HEK293 (cell line): ENCODE results near the gene MFSD11.

Source experiments
- EGR2 ChIP-seq: fragments of 450-650 bp; formaldehyde crosslinking; IDR thresholded peaks from 2 replicates; pipeline ENCODE4 v1.5.1; 2016; ENCODE audit warnings: low read depth, missing biosample characterization, missing genetic modification characterization
- GLI4 ChIP-seq: fragments of 450-650 bp; formaldehyde crosslinking; IDR thresholded peaks from 2 replicates; pipeline ENCODE4 v1.5.1; 2016; ENCODE audit warnings: missing biosample characterization, missing genetic modification characterization
- KLF8 ChIP-seq: fragments of 450-650 bp; formaldehyde crosslinking; IDR thresholded peaks from 2 replicates; pipeline ENCODE4 v1.5.1; 2016; ENCODE audit warnings: missing biosample characterization, missing genetic modification characterization
- KLF9 ChIP-seq: fragments of 450-650 bp; formaldehyde crosslinking; IDR thresholded peaks from 2 replicates; pipeline ENCODE4 v1.5.1; 2016; ENCODE audit warnings: missing biosample characterization, missing genetic modification characterization, low read depth
- OVOL3 ChIP-seq: fragments of 450-650 bp; formaldehyde crosslinking; IDR thresholded peaks from 2 replicates; pipeline ENCODE4 v1.5.1; 2016; ENCODE audit warnings: missing biosample characterization, missing genetic modification characterization
- SALL2 ChIP-seq: fragments of 450-650 bp; formaldehyde crosslinking; IDR thresholded peaks from 2 replicates; pipeline ENCODE4 v1.5.0; 2017; ENCODE audit warnings: missing biosample characterization, mild to moderate bottlenecking, missing genetic modification characterization, borderline replicate concordance
- SP2 ChIP-seq: fragments of 450-650 bp; formaldehyde crosslinking; IDR thresholded peaks from 2 replicates; pipeline ENCODE4 v1.5.1; 2016; ENCODE audit warnings: missing biosample characterization, missing genetic modification characterization
- SP3 ChIP-seq: fragments of 450-650 bp; formaldehyde crosslinking; IDR thresholded peaks from 2 replicates; pipeline ENCODE4 v1.5.1; 2016; ENCODE audit warnings: missing biosample characterization, missing genetic modification characterization
- YY1 ChIP-seq: fragments of 450-650 bp; formaldehyde crosslinking; IDR thresholded peaks from 2 replicates; pipeline ENCODE4 v1.5.1; 2018; ENCODE audit warnings: missing biosample characterization, missing genetic modification characterization
- YY2 ChIP-seq: fragments of 450-650 bp; formaldehyde crosslinking; IDR thresholded peaks from 2 replicates; pipeline ENCODE4 v1.5.1; 2016; ENCODE audit warnings: missing biosample characterization, missing genetic modification characterization
- ZFP37 ChIP-seq: fragments of 450-650 bp; formaldehyde crosslinking; IDR thresholded peaks from 2 replicates; pipeline ENCODE4 v1.5.1; 2016; ENCODE audit warnings: missing biosample characterization, missing genetic modification characterization
- ZFP69B ChIP-seq: fragments of 450-650 bp; formaldehyde crosslinking; IDR thresholded peaks from 2 replicates; pipeline ENCODE4 v1.5.1; 2016; ENCODE audit warnings: missing biosample characterization, missing genetic modification characterization
- ZNF114 ChIP-seq: fragments of 450-650 bp; formaldehyde crosslinking; IDR thresholded peaks from 2 replicates; pipeline ENCODE4 v1.5.0; 2017; ENCODE audit warnings: missing biosample characterization, missing genetic modification characterization
- ZNF16 ChIP-seq: fragments of 450-650 bp; formaldehyde crosslinking; IDR thresholded peaks from 2 replicates; pipeline ENCODE4 v1.5.1; 2016; ENCODE audit warnings: low read depth, missing biosample characterization, missing genetic modification characterization
- ZNF23 ChIP-seq: fragments of 450-650 bp; formaldehyde crosslinking; IDR thresholded peaks from 2 replicates; pipeline ENCODE4 v1.5.1; 2016; ENCODE audit warnings: missing biosample characterization, missing genetic modification characterization, borderline replicate concordance
- ZNF341 ChIP-seq: fragments of 450-650 bp; formaldehyde crosslinking; IDR thresholded peaks from 2 replicates; pipeline ENCODE4; 2016; ENCODE audit warnings: low read depth, missing biosample characterization, missing genetic modification characterization
- ZNF394 ChIP-seq: fragments of 450-650 bp; formaldehyde crosslinking; IDR thresholded peaks from 2 replicates; pipeline ENCODE4 v1.5.1; 2016; ENCODE audit warnings: missing biosample characterization, missing genetic modification characterization, mild to moderate bottlenecking, moderate library complexity, borderline replicate concordance
- ZNF416 ChIP-seq: fragments of 450-650 bp; formaldehyde crosslinking; IDR thresholded peaks from 2 replicates; pipeline ENCODE4 v1.5.1; 2016; ENCODE audit warnings: missing biosample characterization, missing genetic modification characterization
- ZNF558 ChIP-seq: fragments of 450-650 bp; formaldehyde crosslinking; IDR thresholded peaks from 2 replicates; pipeline ENCODE4 v1.5.1; 2016; ENCODE audit warnings: missing biosample characterization, missing genetic modification characterization
- ZNF600 ChIP-seq: fragments of 450-650 bp; formaldehyde crosslinking; IDR thresholded peaks from 2 replicates; pipeline ENCODE4 v1.5.1; 2016; ENCODE audit warnings: missing biosample characterization, missing genetic modification characterization
- ZNF610 ChIP-seq: fragments of 450-650 bp; formaldehyde crosslinking; IDR thresholded peaks from 2 replicates; pipeline ENCODE4 v1.5.1; 2016; ENCODE audit warnings: missing biosample characterization, missing genetic modification characterization, borderline replicate concordance
- ZNF623 ChIP-seq: fragments of 450-650 bp; formaldehyde crosslinking; IDR thresholded peaks from 2 replicates; pipeline ENCODE4 v1.5.1; 2016; ENCODE audit warnings: missing biosample characterization, missing genetic modification characterization
- ZNF660 ChIP-seq: fragments of 450-650 bp; IDR thresholded peaks from 2 replicates; pipeline ENCODE4 v1.5.1; 2018; ENCODE audit warnings: missing biosample characterization, mild to moderate bottlenecking, missing genetic modification characterization
- ZNF664 ChIP-seq: fragments of 450-650 bp; formaldehyde crosslinking; IDR thresholded peaks from 2 replicates; pipeline ENCODE4 v1.5.1; 2016; ENCODE audit warnings: missing biosample characterization, missing genetic modification characterization
- ZNF677 ChIP-seq: fragments of 450-650 bp; IDR thresholded peaks from 2 replicates; pipeline ENCODE4 v1.5.0; 2018; ENCODE audit warnings: missing biosample characterization, mild to moderate bottlenecking, missing genetic modification characterization, moderate library complexity
- ZNF785 ChIP-seq: fragments of 450-650 bp; formaldehyde crosslinking; IDR thresholded peaks from 2 replicates; pipeline ENCODE4 v1.5.1; 2016; ENCODE audit warnings: missing biosample characterization, missing genetic modification characterization
- ZNF792 ChIP-seq: fragments of 450-650 bp; formaldehyde crosslinking; IDR thresholded peaks from 2 replicates; pipeline ENCODE4 v1.5.1; 2016; ENCODE audit warnings: missing biosample characterization, missing genetic modification characterization
- ZSCAN30 ChIP-seq: fragments of 450-650 bp; IDR thresholded peaks from 2 replicates; pipeline ENCODE4 v1.5.1; 2018; ENCODE audit warnings: missing biosample characterization, mild to moderate bottlenecking, missing genetic modification characterization, moderate library complexity
- TF ChIP-seq, protein P1 (sequence below): fragments of 450-650 bp; formaldehyde crosslinking; IDR thresholded peaks from 2 replicates; pipeline ENCODE4 v1.5.1; 2016; ENCODE audit warnings: missing biosample characterization, missing genetic modification characterization
- TF ChIP-seq, protein P2 (sequence below): fragments of 450-650 bp; formaldehyde crosslinking; IDR thresholded peaks from 2 replicates; pipeline ENCODE4 v1.5.1; 2016; ENCODE audit warnings: missing biosample characterization, missing genetic modification characterization
- TF ChIP-seq, protein P3 (sequence below): fragments of 450-650 bp; formaldehyde crosslinking; IDR thresholded peaks from 2 replicates; pipeline ENCODE4 v1.5.1; 2016; ENCODE audit warnings: missing biosample characterization, missing genetic modification characterization, borderline replicate concordance
- TF ChIP-seq, protein P4 (sequence below): fragments of 450-650 bp; formaldehyde crosslinking; IDR thresholded peaks from 2 replicates; pipeline ENCODE4 v1.5.0; 2017; ENCODE audit warnings: missing biosample characterization, missing genetic modification characterization, borderline replicate concordance

MFSD11 gene

DNA sequence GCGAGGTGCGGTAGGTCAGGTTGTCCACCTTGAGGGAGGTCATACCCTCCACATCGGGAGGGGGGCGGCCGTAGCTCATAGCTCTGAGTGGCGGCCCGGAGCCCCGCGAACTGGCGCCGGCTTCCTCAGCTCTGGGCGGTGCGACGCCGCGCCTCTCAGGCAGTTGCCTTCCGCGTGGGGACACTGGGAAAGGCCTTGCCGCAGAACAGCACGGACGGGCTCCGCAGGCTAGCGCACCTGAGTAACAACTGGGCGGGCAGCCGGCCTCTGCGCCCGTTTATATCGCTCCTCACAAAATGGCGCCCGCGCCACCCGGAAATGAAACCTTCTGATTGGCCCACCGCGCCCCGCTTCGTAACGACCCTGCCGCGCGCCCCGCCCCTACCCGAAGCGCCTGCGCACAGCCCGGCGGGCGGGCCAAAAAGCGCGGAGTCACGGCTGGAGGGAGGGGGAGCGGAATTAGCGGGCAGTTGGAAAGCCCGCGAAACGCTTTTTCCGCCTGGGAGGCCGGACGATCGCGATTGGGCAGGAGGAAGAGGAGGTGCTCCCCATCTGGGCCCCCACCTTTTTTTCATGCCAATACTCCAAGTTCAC is 740 bp upstream of the MFSD11 start, which contains the start of gene SRSF2 (continued):
- TF ChIP-seq YY2 (tag by site-specific recombination) (peak; percentile 87), ZSCAN30 (tag by site-specific recombination) (peak; percentile 84), OVOL3 (peak; percentile 71; the same call in 1 of the 2 replicates), ZFP37 (tag by site-specific recombination) (peak; percentile 98), ZNF114 (tag by site-specific recombination) (no peak), ZNF558 (tag by site-specific recombination) (0 out of 2 replicates have a peak, but pooled peaks have one; percentile 25), ZNF16 (tag by site-specific recombination) (peak; percentile 51; the same call in 1 of the 2 replicates), ZNF610 (tag by site-specific recombination) (0 out of 2 replicates have a peak, but pooled peaks have one; percentile 17), KLF8 (peak; percentile 71), ZNF792 (tag by site-specific recombination) (peak; percentile 24; the same call in 1 of the 2 replicates), SP2 (peak; percentile 96), ZNF660 (tag by site-specific recombination) (peak; percentile 95), GLI4 (tag by site-specific recombination) (0 out of 2 replicates have a peak, but pooled peaks have one; percentile 68), ZFP69B (peak; percentile 29; the same call in 1 of the 2 replicates), SP3 (tag by site-specific recombination) (peak; percentile 93; the same call in 1 of the 2 replicates), ZNF664 (no peak), EGR2 (tag by site-specific recombination) (0 out of 2 replicates have a peak, but pooled peaks have one; percentile 9), ZNF623 (tag by site-specific recombination) (no peak; the same call in 1 of the 2 replicates), ZNF416 (no peak), SALL2 (0 out of 2 replicates have a peak, but pooled peaks have one; percentile 52), ZNF677 (tag by site-specific recombination) (0 out of 2 replicates have a peak, but pooled peaks have one; percentile 41), ZNF23 (tag by site-specific recombination) (peak; percentile 65; the same call in 1 of the 2 replicates), KLF9 (peak; percentile 7; the same call in 1 of the 2 replicates), ZNF341 (tag by site-specific recombination) (peak; percentile 26), ZNF600 (tag by site-specific recombination) (peak; percentile 72), YY1 (tag by site-specific recombination) (peak; percentile 89), ZNF785 (tag by site-specific recombination) (peak; percentile 65; the same call in 1 of the 2 replicates), ZNF394 (peak; percentile 73)
- TF ChIP-seq, protein P1, sequence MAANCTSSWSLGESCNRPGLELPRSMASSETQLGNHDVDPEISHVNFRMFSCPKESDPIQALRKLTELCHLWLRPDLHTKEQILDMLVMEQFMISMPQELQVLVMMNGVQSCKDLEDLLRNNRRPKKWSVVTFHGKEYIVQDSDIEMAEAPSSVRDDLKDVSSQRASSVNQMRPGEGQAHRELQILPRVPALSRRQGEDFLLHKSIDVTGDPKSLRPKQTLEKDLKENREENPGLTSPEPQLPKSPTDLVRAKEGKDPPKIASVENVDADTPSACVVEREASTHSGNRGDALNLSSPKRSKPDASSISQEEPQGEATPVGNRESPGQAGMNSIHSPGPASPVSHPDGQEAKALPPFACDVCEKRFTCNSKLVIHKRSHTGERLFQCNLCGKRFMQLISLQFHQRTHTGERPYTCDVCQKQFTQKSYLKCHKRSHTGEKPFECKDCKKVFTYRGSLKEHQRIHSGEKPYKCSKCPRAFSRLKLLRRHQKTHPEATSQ (tag by site-specific recombination): peak; percentile 84
- TF ChIP-seq, protein P2, sequence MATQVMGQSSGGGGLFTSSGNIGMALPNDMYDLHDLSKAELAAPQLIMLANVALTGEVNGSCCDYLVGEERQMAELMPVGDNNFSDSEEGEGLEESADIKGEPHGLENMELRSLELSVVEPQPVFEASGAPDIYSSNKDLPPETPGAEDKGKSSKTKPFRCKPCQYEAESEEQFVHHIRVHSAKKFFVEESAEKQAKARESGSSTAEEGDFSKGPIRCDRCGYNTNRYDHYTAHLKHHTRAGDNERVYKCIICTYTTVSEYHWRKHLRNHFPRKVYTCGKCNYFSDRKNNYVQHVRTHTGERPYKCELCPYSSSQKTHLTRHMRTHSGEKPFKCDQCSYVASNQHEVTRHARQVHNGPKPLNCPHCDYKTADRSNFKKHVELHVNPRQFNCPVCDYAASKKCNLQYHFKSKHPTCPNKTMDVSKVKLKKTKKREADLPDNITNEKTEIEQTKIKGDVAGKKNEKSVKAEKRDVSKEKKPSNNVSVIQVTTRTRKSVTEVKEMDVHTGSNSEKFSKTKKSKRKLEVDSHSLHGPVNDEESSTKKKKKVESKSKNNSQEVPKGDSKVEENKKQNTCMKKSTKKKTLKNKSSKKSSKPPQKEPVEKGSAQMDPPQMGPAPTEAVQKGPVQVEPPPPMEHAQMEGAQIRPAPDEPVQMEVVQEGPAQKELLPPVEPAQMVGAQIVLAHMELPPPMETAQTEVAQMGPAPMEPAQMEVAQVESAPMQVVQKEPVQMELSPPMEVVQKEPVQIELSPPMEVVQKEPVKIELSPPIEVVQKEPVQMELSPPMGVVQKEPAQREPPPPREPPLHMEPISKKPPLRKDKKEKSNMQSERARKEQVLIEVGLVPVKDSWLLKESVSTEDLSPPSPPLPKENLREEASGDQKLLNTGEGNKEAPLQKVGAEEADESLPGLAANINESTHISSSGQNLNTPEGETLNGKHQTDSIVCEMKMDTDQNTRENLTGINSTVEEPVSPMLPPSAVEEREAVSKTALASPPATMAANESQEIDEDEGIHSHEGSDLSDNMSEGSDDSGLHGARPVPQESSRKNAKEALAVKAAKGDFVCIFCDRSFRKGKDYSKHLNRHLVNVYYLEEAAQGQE (tag by site-specific recombination): peak; percentile 56; the same call in 1 of the 2 replicates
- TF ChIP-seq, protein P3, sequence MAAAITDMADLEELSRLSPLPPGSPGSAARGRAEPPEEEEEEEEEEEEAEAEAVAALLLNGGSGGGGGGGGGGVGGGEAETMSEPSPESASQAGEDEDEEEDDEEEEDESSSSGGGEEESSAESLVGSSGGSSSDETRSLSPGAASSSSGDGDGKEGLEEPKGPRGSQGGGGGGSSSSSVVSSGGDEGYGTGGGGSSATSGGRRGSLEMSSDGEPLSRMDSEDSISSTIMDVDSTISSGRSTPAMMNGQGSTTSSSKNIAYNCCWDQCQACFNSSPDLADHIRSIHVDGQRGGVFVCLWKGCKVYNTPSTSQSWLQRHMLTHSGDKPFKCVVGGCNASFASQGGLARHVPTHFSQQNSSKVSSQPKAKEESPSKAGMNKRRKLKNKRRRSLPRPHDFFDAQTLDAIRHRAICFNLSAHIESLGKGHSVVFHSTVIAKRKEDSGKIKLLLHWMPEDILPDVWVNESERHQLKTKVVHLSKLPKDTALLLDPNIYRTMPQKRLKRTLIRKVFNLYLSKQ: peak; percentile 73; the same call in 1 of the 2 replicates
- TF ChIP-seq, protein P4, sequence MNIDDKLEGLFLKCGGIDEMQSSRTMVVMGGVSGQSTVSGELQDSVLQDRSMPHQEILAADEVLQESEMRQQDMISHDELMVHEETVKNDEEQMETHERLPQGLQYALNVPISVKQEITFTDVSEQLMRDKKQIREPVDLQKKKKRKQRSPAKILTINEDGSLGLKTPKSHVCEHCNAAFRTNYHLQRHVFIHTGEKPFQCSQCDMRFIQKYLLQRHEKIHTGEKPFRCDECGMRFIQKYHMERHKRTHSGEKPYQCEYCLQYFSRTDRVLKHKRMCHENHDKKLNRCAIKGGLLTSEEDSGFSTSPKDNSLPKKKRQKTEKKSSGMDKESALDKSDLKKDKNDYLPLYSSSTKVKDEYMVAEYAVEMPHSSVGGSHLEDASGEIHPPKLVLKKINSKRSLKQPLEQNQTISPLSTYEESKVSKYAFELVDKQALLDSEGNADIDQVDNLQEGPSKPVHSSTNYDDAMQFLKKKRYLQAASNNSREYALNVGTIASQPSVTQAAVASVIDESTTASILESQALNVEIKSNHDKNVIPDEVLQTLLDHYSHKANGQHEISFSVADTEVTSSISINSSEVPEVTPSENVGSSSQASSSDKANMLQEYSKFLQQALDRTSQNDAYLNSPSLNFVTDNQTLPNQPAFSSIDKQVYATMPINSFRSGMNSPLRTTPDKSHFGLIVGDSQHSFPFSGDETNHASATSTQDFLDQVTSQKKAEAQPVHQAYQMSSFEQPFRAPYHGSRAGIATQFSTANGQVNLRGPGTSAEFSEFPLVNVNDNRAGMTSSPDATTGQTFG: peak; percentile 60; the same call in 1 of the 2 replicates
